ENCODE data around the gene NPPC. TPM values are rescaled to one million over a fixed set of nuclear protein-coding genes. Genes with fewer than 3 reads are reported as not detected.

The NPPC gene
- total RNA-seq, 1 donor from 2014 or later: not detected

DNA sequence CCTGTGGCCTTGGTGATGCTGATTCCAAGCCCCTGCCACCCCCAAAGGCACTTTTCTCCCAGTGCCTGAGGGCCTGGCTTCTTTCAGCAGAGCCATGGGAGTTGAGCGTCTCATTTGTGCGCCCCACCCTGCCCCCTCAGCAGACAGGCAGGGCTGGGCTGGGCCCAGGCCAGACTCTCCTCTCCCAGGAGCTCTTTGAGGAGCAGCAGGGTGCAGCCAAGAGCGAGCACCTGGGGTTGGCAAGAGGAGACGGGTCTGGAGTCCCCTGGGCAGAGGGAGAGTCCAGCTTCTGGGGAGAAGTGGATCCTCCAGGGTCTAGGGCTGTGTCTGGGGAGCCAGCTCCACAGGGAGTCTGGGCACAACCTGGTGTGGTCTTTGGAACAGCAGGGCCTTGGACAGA is 21.2 kb downstream of the NPPC start:
- TF ChIP-seq, protein P1, sequence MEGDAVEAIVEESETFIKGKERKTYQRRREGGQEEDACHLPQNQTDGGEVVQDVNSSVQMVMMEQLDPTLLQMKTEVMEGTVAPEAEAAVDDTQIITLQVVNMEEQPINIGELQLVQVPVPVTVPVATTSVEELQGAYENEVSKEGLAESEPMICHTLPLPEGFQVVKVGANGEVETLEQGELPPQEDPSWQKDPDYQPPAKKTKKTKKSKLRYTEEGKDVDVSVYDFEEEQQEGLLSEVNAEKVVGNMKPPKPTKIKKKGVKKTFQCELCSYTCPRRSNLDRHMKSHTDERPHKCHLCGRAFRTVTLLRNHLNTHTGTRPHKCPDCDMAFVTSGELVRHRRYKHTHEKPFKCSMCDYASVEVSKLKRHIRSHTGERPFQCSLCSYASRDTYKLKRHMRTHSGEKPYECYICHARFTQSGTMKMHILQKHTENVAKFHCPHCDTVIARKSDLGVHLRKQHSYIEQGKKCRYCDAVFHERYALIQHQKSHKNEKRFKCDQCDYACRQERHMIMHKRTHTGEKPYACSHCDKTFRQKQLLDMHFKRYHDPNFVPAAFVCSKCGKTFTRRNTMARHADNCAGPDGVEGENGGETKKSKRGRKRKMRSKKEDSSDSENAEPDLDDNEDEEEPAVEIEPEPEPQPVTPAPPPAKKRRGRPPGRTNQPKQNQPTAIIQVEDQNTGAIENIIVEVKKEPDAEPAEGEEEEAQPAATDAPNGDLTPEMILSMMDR (IDR thresholded peaks at IDR 0.05; ENCODE audit: unreplicated experiment): no peak
- no peak overlapping the region for H3K4me3 Mint-ChIP-seq (ENCODE audit: low read depth)
- H3K27ac Mint-ChIP-seq: no peak overlapping the region

DNA sequence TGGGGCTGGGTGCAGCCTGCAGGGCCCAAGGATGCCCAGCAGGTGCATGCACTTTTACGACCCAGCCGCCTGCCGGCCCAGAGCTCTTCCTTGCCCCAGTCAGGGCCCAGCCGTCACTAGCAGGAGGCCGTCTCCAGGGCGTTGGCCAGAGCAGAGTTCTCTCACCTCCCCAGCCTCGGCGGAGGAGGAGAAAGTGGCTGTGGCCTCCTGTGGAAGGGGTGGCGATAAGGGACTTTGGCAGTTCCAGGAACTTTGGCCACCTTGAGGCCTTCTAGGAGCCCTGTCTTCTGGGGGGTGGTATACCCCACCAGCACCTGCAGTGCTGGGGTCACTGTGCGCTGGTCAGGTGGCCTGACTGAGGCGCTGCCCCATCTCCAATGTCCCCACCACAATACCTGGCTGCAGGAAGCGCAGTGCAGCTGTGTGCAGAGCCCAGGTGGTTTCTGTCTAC is 22.0 kb downstream of the NPPC start:
- Mint-ChIP-seq H3K36me3 (ENCODE audit: insufficient read depth) (no peaks in the 10 kb centered on the region), H3K27me3 (peaks cover 16% of the 10 kb centered on the region), H3K27ac (no peak overlapping the region), H3K9me3 (ENCODE audit: low read depth) (no peaks in the 10 kb centered on the region), H3K4me3 (ENCODE audit: low read depth) (no peak overlapping the region), H3K4me1 (ENCODE audit: low read depth) (no peaks in the 10 kb centered on the region)
- DNase-seq (ENCODE audit: low spot score, unreplicated experiment): no peak
- TF ChIP-seq, protein P1 (IDR thresholded peaks at IDR 0.05; ENCODE audit: unreplicated experiment): no peak

More for the DNA sequence above, 21.2 kb downstream of the NPPC start:
- DNase-seq (ENCODE audit: low spot score, unreplicated experiment): no peak
- Mint-ChIP-seq H3K9me3 (ENCODE audit: low read depth) (no peaks in the 10 kb centered on the region), H3K27me3 (peaks cover 16% of the 10 kb centered on the region), H3K36me3 (ENCODE audit: insufficient read depth) (no peaks in the 10 kb centered on the region), H3K4me1 (ENCODE audit: low read depth) (no peaks in the 10 kb centered on the region)

DNA sequence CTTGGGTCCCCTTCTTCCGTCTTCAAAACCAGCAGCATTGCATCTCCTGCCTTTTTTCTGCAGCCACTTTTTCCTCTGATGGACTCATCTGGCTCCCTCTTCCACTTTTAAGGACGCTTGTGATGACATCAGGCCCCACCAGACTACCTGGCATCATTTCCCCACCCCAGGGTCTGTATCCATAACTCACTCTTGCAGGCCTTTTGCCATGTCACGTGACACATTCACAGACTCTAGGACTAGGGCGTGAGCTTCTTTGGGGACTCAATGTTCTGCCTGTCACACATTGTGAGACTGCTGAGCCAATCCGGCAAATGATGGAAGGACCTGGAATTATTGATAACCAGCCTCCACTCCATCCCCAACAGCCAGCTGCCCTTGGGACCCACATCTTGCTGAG is 23.6 kb downstream of the NPPC start:
- Mint-ChIP-seq H3K9me3 (ENCODE audit: low read depth) (no peaks in the 10 kb centered on the region), H3K27me3 (peaks cover 19% of the 10 kb centered on the region), H3K4me3 (ENCODE audit: low read depth) (no peak overlapping the region), H3K4me1 (ENCODE audit: low read depth) (no peaks in the 10 kb centered on the region), H3K27ac (no peak overlapping the region), H3K36me3 (ENCODE audit: insufficient read depth) (no peaks in the 10 kb centered on the region)
- no peak for DNase-seq (ENCODE audit: low spot score, unreplicated experiment)
- TF ChIP-seq, protein P1 (IDR thresholded peaks at IDR 0.05; ENCODE audit: unreplicated experiment): no peak

DNA sequence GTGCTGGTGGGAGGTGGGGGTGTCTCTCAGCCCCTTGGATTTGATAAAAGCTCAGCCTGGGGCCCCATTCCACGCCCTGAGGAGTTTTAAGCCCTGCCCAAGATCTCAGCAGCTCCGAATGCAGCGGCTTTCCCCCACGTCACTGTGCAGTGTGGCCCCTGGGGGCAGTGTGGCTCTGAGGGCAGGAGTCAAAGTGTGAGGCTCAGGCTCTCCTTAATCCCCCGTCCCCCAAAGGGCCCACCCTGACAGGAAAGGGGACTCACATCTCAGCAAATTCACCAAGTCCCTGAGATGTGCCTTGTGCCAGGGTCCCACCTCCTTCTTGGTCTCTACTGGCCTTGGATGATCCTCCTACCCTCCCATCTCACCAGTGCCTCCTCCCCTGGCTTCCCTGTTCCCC is 25.2 kb downstream of the NPPC start:
- Mint-ChIP-seq H3K36me3 (ENCODE audit: insufficient read depth) (no peaks in the 10 kb centered on the region), H3K4me3 (ENCODE audit: low read depth) (no peak overlapping the region), H3K4me1 (ENCODE audit: low read depth) (no peaks in the 10 kb centered on the region), H3K27ac (no peak overlapping the region), H3K9me3 (ENCODE audit: low read depth) (no peaks in the 10 kb centered on the region), H3K27me3 (peaks cover 19% of the 10 kb centered on the region)
- DNase-seq (ENCODE audit: low spot score, unreplicated experiment): no peak
- TF ChIP-seq, protein P1 (IDR thresholded peaks at IDR 0.05; ENCODE audit: unreplicated experiment): no peak

DNA sequence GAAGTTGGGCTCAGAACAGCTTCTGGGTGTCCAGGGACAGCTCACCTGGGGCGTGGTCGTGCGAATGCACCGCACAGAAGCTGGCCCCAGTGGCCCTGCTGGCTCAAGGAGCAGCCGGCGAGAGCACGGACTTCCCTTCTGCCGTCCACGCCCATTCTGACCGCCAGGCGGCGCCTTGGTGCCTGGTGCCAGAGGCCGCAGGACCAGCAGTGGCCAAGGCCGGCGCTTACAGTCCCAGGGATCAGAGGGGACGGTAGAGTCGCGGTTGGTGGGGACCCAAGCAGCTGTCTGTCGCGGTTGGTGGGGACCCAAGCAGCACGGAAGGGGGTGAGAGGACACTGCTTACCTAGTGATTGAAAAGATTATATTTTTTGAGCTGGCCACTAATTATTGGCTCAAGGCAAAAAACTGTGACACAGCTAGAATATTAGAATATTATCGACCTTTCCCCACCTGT is 25.7 kb downstream of the NPPC start:
- Mint-ChIP-seq H3K36me3 (ENCODE audit: insufficient read depth) (no peaks in the 10 kb centered on the region), H3K27me3 (peaks cover 19% of the 10 kb centered on the region), H3K9me3 (ENCODE audit: low read depth) (no peaks in the 10 kb centered on the region), H3K4me1 (ENCODE audit: low read depth) (no peaks in the 10 kb centered on the region), H3K27ac (no peak overlapping the region), H3K4me3 (ENCODE audit: low read depth) (no peak overlapping the region)
- DNase-seq (ENCODE audit: low spot score, unreplicated experiment): peak; percentile 82
- TF ChIP-seq, protein P1 (IDR thresholded peaks at IDR 0.05; ENCODE audit: unreplicated experiment): peak; percentile 86
